Stomach (tissue), 4 donors: Measurements from ENCODE around the gene LARGE1.

Experiments
- CTCF ChIP-seq, 7 experiments: fragments of 450-650 bp in 4 of 7; fragments of 200-600 bp in 3 of 7; sonication (generic) in 3 of 7; IDR thresholded peaks; one replicate each; pipeline ENCODE4 v1.5.1; 2016 to 2019; ENCODE audit warnings: antibody characterized with exemption in 7 of 7, control low read depth in 2 of 7, mild to moderate bottlenecking in 1 of 7
- EP300 ChIP-seq: sonication (generic); formaldehyde crosslinking; IDR thresholded peaks from one replicate; pipeline ENCODE4 v1.6.1; 2017; ENCODE audit warnings: antibody characterized with exemption
- POLR2AphosphoS5 ChIP-seq, 3 donors: sonication (generic); formaldehyde crosslinking; IDR thresholded peaks; one replicate each; pipeline ENCODE4 v1.6.1; 2016; ENCODE audit warnings: antibody characterized with exemption in 3 of 3

DNA sequence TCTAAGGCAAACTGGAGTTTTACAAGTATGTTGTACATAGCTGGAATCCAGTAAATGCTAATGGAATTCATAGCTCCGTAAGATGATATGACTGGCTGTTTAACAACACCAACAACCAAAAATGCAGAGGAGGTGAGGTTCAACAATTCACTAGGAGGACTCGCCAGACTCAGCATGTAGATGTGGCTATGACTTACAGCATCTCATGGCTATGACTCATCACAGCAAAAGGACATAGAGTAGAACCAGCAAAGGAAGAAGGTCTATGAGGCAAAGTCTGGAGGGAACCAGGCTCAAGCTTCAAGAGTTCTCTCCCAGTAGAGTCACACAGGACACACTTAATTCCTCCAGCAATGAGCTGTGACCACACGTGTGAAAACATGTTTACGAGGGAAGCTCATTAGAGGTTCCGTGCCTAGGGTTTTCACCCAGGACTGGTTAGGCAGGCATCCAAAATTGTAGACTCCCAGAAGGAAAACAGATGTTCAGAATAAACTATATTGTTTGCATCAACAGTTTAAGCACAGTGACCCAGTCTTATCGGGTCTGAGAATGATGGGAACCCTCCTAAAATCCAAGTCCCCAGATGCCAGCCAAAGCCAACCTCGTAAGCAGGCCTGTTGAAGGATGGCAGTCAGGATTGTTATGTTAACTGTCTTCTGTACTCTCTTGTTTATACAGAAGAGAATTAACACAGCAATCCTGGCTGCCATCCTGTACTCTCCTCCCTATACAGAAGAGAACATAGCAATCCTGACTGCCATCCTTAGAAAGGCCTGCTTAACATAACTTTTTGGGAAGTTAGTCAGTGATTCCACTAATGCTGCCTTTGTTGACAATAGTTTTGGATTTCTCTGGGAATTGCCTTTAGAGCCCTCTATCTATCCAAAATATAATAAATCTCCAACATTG is 116.6 kb downstream of the LARGE1 start:
- no peak for TF ChIP-seq CTCF (IDR thresholded peaks at IDR 0.05)
- no peak for TF ChIP-seq EP300
- TF ChIP-seq POLR2AphosphoS5 (IDR thresholded peaks at IDR 0.05) = peak in 2 of 3 donors; percentile 48 to 59
